Bronchial epithelial cell (primary cell): ENCODE data around the gene RNF41. TPM values are rescaled to one million over a fixed set of nuclear protein-coding genes. Genes with fewer than 3 reads are reported as not detected.
A peak's percentile ranks its signal among the peaks of the same experiment; 100 is the strongest.

ENCODE experiments used
- DNase-seq: peaks from one replicate; pipeline ENCODE4 v3.0.0-alpha.2; 2010; ENCODE audit warnings: low read depth
- FAIRE-seq: peaks from 2 replicates; lab custom pipeline; 2011; peaks lifted over from hg19 to GRCh38; lab: Jason Lieb, UNC
- H3K27me3 ChIP-seq: 2 replicates; pipeline ENCODE4 v1.5.1; 2011; ENCODE audit warnings: low read length; ENCODE audit not compliant: control insufficient read depth, insufficient read depth
- H3K36me3 ChIP-seq: 2 replicates; pipeline ENCODE4 v1.5.1; 2011; ENCODE audit warnings: low read length; ENCODE audit not compliant: control insufficient read depth, insufficient read depth
- H3K4me3 ChIP-seq: 2 replicates; pipeline ENCODE4 v1.5.1; 2011; ENCODE audit warnings: mild to moderate bottlenecking, low read depth, low read length, control low read depth
- total RNA-seq: library from RNA; depleted of rRNA; stranded (reverse); fragments of >200 nt; gene quantifications from 2 replicates; pipeline ENCODE4 v1.2.1, GENCODE V29; 2014
- TF ChIP-seq, protein P1 (sequence below): IDR thresholded peaks from 2 replicates; pipeline ENCODE4 v1.5.1; 2011; ENCODE audit warnings: mild to moderate bottlenecking, moderate library complexity, low read length, control low read depth, inconsistent platforms; ENCODE audit not compliant: insufficient read depth, severe bottlenecking

Gene RNF41
- total RNA-seq, 1 donor from 2014 or later = 102 TPM

DNA sequence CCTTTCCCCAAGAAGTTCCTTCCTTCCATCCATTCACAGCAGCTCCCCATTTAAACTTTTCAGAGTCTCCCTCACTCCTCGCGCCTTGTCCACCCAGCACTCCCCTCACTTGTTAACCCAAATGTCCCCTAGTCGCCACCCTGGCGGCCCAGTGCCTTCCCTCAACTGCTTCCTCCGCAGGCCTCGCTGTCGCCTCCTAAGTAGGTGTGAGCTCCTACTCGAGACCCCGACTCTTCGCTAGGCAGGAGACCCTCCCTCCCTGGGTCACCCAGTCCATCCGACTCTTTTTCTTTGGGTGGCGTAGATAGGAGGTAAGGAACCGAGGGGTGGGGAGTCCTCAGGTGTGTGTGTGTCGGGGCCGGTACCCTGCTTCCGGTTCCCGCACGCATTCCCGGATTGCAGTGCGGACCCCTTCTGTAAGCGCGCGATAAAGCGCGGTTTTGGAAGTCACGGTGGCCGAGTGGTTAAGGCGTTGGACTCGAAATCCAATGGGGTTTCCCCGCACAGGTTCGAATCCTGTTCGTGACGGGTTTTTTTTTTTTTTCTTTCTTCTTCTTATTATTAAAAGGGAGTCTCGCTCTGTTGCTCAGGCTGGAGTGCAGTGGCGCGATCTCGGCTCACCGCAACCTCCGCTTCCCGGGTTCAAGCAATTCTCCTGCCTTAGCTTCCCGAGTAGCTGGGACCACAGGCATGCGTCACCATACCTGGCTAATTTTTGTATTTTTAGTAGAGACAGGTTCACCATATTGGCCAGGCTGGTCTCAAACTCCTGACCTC lies 31.6 kb downstream of the RNF41 start:
- TF ChIP-seq, protein P1, sequence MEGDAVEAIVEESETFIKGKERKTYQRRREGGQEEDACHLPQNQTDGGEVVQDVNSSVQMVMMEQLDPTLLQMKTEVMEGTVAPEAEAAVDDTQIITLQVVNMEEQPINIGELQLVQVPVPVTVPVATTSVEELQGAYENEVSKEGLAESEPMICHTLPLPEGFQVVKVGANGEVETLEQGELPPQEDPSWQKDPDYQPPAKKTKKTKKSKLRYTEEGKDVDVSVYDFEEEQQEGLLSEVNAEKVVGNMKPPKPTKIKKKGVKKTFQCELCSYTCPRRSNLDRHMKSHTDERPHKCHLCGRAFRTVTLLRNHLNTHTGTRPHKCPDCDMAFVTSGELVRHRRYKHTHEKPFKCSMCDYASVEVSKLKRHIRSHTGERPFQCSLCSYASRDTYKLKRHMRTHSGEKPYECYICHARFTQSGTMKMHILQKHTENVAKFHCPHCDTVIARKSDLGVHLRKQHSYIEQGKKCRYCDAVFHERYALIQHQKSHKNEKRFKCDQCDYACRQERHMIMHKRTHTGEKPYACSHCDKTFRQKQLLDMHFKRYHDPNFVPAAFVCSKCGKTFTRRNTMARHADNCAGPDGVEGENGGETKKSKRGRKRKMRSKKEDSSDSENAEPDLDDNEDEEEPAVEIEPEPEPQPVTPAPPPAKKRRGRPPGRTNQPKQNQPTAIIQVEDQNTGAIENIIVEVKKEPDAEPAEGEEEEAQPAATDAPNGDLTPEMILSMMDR = no peak
- Histone ChIP-seq H3K27me3 (no peaks in the 10 kb centered on the region), H3K36me3 (peaks cover 4% of the 10 kb centered on the region), H3K4me3 (peak overlapping the region; percentile 70)
- DNase-seq (peak; percentile 75), FAIRE-seq (no peak)

DNA sequence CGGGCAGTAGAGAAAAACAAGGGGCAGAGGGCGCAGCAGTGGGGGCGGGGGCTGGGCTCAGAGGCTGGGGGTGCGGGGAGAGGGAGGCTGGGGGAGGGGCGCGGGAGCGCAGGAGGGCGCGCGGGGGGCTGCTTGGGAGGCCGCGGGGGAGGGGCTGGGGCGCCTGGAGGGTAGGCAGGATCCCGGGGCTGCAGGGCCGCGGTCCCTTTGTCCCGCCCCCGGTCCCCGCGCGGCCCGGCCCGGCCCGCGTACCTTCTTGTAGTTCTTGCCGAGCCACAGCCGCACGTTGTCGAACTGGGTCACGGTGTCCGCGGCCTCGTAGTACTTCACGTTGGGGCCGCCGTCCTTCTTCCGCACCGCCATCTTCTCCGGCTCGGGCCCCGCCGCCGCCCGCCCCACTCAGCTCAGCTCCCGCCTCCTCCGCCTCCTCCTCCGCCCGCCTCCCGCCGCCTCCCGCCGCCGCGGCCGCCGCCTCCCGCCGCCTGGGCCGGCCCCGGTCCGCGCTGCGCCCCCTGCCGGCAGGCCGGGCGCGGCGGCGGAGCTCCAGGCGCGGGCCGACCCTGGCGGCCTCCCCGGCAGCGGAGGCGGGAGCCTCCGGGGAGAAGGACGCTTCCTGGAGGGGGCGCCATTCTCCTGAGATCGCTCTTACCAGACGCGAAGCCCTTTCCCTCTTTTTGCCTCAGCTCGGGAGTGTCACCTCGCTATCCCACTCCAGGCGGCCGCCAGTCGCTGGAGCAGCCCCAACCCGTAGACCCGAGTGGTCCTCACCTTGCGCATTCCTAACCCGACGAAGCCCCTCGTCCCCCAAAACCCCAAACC lies 32.4 kb downstream of the RNF41 start, which contains the start of gene SMARCC2:
TSS of gene SMARCC2 (minus strand) at position 385 of the 819 bp plus-strand sequence. CDS start at position 363, 22 bp downstream.
- FAIRE-seq (no peak), DNase-seq (peak; percentile 73)
- TF ChIP-seq, protein P1 = peak; percentile 88
- Histone ChIP-seq H3K4me3 (peak within 1 kb of the TSS; percentile 70), H3K36me3 (peaks cover 9% of the 10 kb centered on the region), H3K27me3 (no peaks in the 10 kb centered on the region)

DNA sequence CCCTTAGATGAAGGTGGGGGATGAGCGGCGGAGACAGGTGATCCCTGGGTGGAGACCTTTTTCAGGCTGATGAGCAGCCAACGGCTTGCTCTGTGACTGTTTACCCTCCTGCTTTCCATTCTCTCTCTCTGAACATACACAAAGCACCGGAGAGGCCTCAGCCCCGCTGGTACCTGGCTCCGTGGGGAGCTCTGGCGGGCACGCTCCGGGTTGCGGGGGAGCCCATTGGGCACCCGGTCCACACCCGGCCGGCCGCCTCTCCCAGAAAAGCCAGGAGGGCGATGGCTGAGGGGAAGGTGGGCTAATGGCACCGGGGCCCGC lies 33.0 kb downstream of the RNF41 start:
- Histone ChIP-seq H3K27me3 (no peaks in the 10 kb centered on the region), H3K4me3 (peak overlapping the region; percentile 70), H3K36me3 (peaks cover 10% of the 10 kb centered on the region)
- no peak for FAIRE-seq
- TF ChIP-seq, protein P1 = no peak
- DNase-seq = no peak

DNA sequence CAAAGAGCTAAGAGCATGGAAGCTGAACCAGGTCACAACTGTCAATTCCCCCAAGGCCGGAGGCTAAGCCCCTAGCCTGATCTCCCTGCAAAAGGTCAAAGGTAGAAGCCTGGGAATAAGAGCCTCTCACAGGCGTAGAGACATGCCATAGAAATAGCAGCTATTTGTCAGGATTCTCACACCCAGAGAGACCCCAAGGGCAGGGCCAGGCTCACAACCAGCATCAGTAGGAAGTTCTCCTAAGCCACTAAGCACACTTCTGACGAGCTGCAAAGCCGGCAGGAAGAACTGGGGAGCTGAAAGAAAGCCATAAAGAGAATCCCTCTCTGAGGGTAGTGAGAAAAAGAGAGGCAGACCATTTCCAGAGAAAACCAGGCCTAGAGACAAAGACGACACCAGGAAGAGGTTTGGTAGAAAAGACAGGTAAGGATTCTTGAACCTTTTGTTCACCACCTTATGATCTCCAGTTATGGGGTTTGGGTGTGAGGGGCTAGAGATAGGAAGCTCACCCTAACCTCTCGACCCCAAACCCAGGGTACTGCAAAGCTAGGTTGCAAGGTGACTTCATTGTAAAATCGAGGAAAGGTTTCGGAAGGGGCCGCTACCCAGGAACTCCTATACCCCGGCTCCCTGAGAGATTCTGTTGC lies 33.5 kb downstream of the RNF41 start:
- Histone ChIP-seq H3K36me3 (peaks cover 10% of the 10 kb centered on the region), H3K4me3 (peak overlapping the region; percentile 70), H3K27me3 (no peaks in the 10 kb centered on the region)
- TF ChIP-seq, protein P1 = no peak
- no peak for FAIRE-seq
- no peak for DNase-seq

DNA sequence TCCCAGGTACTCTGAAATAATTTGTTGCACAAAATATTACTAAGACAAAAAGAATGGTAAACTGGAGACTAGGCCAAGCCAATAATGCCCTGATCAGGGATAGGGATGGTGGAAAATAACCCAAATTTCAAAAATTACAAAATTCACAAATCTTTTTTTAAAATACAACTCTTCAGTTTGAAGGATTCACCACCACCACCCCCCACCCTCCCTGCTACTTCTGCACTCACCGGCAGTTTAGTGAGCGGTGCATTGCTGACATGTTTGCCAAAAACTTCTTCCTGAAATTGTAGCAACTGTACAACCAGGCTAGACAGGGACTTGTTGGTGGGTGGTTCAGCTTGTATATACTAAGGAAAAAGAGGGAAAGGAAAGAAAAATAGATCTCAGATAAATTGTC lies 34.8 kb downstream of the RNF41 start:
- Histone ChIP-seq H3K4me3 (no peak overlapping the region), H3K27me3 (no peaks in the 10 kb centered on the region), H3K36me3 (peaks cover 10% of the 10 kb centered on the region)
- TF ChIP-seq, protein P1 = no peak
- FAIRE-seq (no peak), DNase-seq (no peak)
